Right ventricle myocardium superior (tissue), 1 donor: ENCODE results near the gene HSD3B7. TPM values are rescaled to one million over a fixed set of nuclear protein-coding genes. Genes with fewer than 3 reads are reported as not detected.
A peak's percentile ranks its signal among the peaks of the same experiment; 100 is the strongest.

Experiments used
- ATAC-seq: fragments of 200-7000 bp; cut with Tn5 transposase; one replicate; pipeline ENCODE4 v1.9.1; 2020; ENCODE audit warnings: mild to moderate bottlenecking; ENCODE audit not compliant: poor library complexity
- DNase-seq: peaks from one replicate; pipeline ENCODE4 v3.0.0-alpha.2; 2020
- intact Hi-C: fragments of 100-400 bp; cut with DNase I; formaldehyde crosslinking; loops from one replicate; pipeline ENCODE4 v1.11.2; 2022
- total RNA-seq: library from RNA; stranded (reverse); fragmentation: NEBNext Ultra II Directional; extraction: Animal tissue kit (Norgen Biotek cat#: 25700); gene quantifications from one replicate; pipeline ENCODE4 v1.2.1, GENCODE V29; 2021
- donor health status: DM: no; HTN: yes; CAD: no; lungs with severe emphysema.

The HSD3B7 gene
- total RNA-seq, 1 donor from 2014 or later, result 6.7 TPM

GRCh38 chr16:30953511-30954124, 31.4 kb upstream of the HSD3B7 start:
- intact Hi-C loops, result no loop called here
- DNase-seq, result peak; percentile 70

GRCh38 chr16:30954993-30955392, 30.0 kb upstream of the HSD3B7 start:
- DNase-seq (no peak), ATAC-seq (no peak)
- intact Hi-C loops, result no loop called here

More at GRCh38 chr16:30953511-30954124, 31.4 kb upstream of the HSD3B7 start:
- ATAC-seq, result no peak

- ATAC-seq (peak; percentile 82), DNase-seq (peak; percentile 90)
- intact Hi-C loops, result no loop called here
Measured at GRCh38 chr16:30956601-30957455, 28.2 kb upstream of the HSD3B7 start.

- DNase-seq, result peak; percentile 98
- intact Hi-C loops, result no loop called here
- ATAC-seq, result peak; percentile 94
Measured at GRCh38 chr16:30957456-30958174, 27.4 kb upstream of the HSD3B7 start, which contains the start of gene SETD1A. Gene SETD1A (plus strand): TSS chr16:30957754. CDS start chr16:30958732, 978 bp downstream.

- intact Hi-C loops, result no loop called here
- DNase-seq (peak; percentile 69), ATAC-seq (peak; percentile 2)
Measured at GRCh38 chr16:30958175-30959079, 26.6 kb upstream of the HSD3B7 start.

GRCh38 chr16:30961384-30961783, 23.6 kb upstream of the HSD3B7 start:
- intact Hi-C loops, result no loop called here
- no peak for ATAC-seq
- DNase-seq, result no peak

GRCh38 chr16:30963925-30964511, 21.0 kb upstream of the HSD3B7 start:
- no peak for ATAC-seq
- DNase-seq, result no peak
- intact Hi-C loops, result no loop called here

GRCh38 chr16:30964574-30965226, 20.3 kb upstream of the HSD3B7 start:
- intact Hi-C loops, result no loop called here
- DNase-seq, result no peak
- ATAC-seq, result no peak

GRCh38 chr16:30965436-30965835, 19.6 kb upstream of the HSD3B7 start:
- DNase-seq (no peak), ATAC-seq (no peak)
- intact Hi-C loops, result no loop called here

GRCh38 chr16:30966033-30966619, 18.9 kb upstream of the HSD3B7 start:
- intact Hi-C loops, result no loop called here
- DNase-seq, result peak; percentile 18
- ATAC-seq, result peak; percentile 13

GRCh38 chr16:30967795-30968194, 17.2 kb upstream of the HSD3B7 start:
- no peak for ATAC-seq
- intact Hi-C loops, result no loop called here
- peak; percentile 8 for DNase-seq

GRCh38 chr16:30969246-30969842, 15.7 kb upstream of the HSD3B7 start:
- DNase-seq, result no peak
- intact Hi-C loops, result no loop called here
- no peak for ATAC-seq

- intact Hi-C loops, result no loop called here
- ATAC-seq (no peak), DNase-seq (no peak)
Measured at GRCh38 chr16:30971298-30971697, 13.7 kb upstream of the HSD3B7 start.

GRCh38 chr16:30972872-30973271, 12.1 kb upstream of the HSD3B7 start:
- ATAC-seq (no peak), DNase-seq (no peak)
- intact Hi-C loops, result no loop called here

GRCh38 chr16:30974348-30974747, 10.7 kb upstream of the HSD3B7 start:
- DNase-seq (no peak), ATAC-seq (no peak)
- intact Hi-C loops, result no loop called here

GRCh38 chr16:30976486-30976885, 8.5 kb upstream of the HSD3B7 start:
- ATAC-seq (no peak), DNase-seq (no peak)
- intact Hi-C loops, result no loop called here

GRCh38 chr16:30977502-30977901, 7.5 kb upstream of the HSD3B7 start:
- DNase-seq (no peak), ATAC-seq (no peak)
- intact Hi-C loops, result no loop called here
